ENCODE data around the gene SIGLEC1. TPM values are rescaled to one million over a fixed set of nuclear protein-coding genes. Genes with fewer than 3 reads are reported as not detected.

The SIGLEC1 gene
- total RNA-seq, 1 donor from 2014 or later: not detected

Other genes starting within 250 kb of the SIGLEC1 start
- gene ATRN, start 241.6 kb downstream of the SIGLEC1 start, total RNA-seq: 45.3 and 49.4 TPM in 2 replicates
- not detected in 2 replicates for gene GFRA4, start 49.2 kb downstream of the SIGLEC1 start, total RNA-seq
- 0.07 TPM in 1 of 2 replicates, not detected in the other for gene ADAM33, start 30.6 kb downstream of the SIGLEC1 start, total RNA-seq
- 4.7 and 7.9 TPM in 2 replicates for gene HSPA12B, start 20.1 kb upstream of the SIGLEC1 start, total RNA-seq
- 33.7 and 38.6 TPM in 2 replicates for gene ADISSP, start 55.2 kb upstream of the SIGLEC1 start, total RNA-seq
- 0.13 TPM in 1 of 2 replicates, not detected in the other for gene SPEF1, start 68.8 kb upstream of the SIGLEC1 start, total RNA-seq
- gene CENPB, start 74.1 kb upstream of the SIGLEC1 start, total RNA-seq: 99.0 and 118 TPM in 2 replicates
- 16.4 and 20.1 TPM in 2 replicates for gene CDC25B, start 83.7 kb upstream of the SIGLEC1 start, total RNA-seq
- 18.6 and 23.0 TPM in 2 replicates for gene AP5S1, start 107.9 kb upstream of the SIGLEC1 start, total RNA-seq
- gene MAVS, start 134.2 kb upstream of the SIGLEC1 start, total RNA-seq: 17.1 and 17.5 TPM in 2 replicates
- 44.0 and 51.5 TPM in 2 replicates for gene PANK2, start 176.8 kb upstream of the SIGLEC1 start, total RNA-seq